ENCODE results near the gene CCDC127. TPM values are rescaled to one million over a fixed set of nuclear protein-coding genes. Genes with fewer than 3 reads are reported as not detected.

CCDC127 gene
- total and polyA plus RNA-seq, 10 donors: 1.2 to 8.9 (median 3.6) TPM

DNA sequence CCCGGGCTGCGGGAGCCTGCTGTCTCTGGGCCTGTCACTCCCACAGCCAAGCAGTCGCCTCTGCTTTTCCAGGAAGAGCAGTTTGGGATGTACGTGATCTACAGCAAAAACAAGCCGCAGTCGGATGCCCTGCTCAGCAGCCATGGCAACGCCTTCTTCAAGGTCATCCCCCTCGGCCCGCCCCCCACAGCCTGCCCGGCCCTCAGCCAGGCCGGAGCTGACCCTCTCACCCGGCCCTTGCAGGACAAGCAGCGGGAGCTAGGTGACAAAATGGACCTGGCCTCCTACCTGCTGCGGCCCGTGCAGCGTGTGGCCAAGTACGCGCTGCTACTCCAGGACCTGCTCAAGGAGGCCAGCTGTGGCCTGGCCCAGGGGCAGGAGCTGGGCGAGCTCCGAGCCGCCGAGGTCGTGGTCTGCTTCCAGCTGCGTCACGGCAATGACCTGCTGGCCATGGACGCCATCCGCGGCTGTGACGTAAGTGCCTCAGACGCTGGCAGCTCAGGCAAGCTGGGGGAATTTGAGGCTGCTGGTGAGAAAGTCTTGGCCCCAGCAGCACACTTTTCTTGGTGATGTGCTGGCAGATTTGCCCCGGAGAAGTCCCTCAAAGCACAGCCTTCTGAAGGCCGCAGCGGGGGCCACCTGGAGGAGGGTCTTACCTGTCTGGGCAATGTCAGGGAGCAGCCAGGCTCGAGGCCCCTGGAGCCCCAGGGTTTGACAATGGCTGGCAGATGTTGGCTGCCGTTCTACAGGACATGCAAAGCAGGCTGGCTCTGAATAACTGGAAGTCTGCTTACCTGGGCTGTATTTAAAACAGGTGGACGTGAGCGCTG, 46.8 kb downstream of the CCDC127 start:
- Histone ChIP-seq H3K27ac (peak overlapping the region in 7 of 8 donors; percentile 20 to 77 (median 41)), H3K4me1 (peaks cover 0 to 26% (median 10%) of the 10 kb centered on the region in 6 donors), H3K4me3 (no peak overlapping the region), H3K27me3 (replicated peaks in 1 of 7) (no peaks in the 10 kb centered on the region), H3K9me3 (no peaks in the 10 kb centered on the region), H3K36me3 (no peaks in the 10 kb centered on the region)
- intact Hi-C loops (cut with DNase I; ENCODE audit: low total_unique reads): no loop called here
- TF ChIP-seq POLR2AphosphoS5 (IDR thresholded peaks at IDR 0.05): peak; percentile 62 to 78 (median 65)
- no peak for TF ChIP-seq CTCF (IDR thresholded peaks at IDR 0.05 in 8 of 11, conservative IDR thresholded peaks at IDR 0.05 in 3 of 11)
- no peak for TF ChIP-seq POLR2A (IDR thresholded peaks at IDR 0.05)
- WGBS, 5 donors: 57 to 75% (median 64%) methylated on average over 16 to 37 of the region's 37 CpGs
- DNase-seq: peak; percentile 73

DNA sequence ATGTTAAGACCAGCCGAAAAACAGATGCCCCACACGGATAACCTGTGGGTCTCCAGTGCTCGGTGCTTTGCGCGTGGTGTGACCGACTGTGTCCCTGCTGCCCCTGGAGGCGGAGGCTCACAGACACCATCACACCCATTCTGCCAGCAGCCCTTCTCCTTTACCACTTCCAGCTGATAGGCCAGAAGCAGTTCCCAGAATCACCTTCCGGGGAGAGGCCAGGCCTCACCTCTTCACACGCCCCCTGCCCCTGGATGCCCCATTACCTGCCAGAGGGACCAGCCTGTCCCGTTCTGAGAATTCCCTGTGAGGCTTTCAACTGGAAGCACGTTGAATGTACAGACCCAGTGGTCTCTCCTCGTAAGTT, 48.2 kb downstream of the CCDC127 start:
- peak overlapping the region; percentile 10 to 77 (median 52) for H3K27ac ChIP-seq
- H3K4me1 ChIP-seq: peaks cover 0 to 26% (median 10%) of the 10 kb centered on the region in 6 donors
- no peak for DNase-seq
- 62 to 82% (median 78%) methylated on average over 12 of the region's 12 CpGs for WGBS, 5 donors
- H3K9me3 ChIP-seq: no peaks in the 10 kb centered on the region
- H3K27me3 ChIP-seq (replicated peaks in 1 of 7): no peaks in the 10 kb centered on the region
- H3K36me3 ChIP-seq: no peaks in the 10 kb centered on the region
- H3K4me3 ChIP-seq: no peak overlapping the region
- no peak for TF ChIP-seq POLR2AphosphoS5 (IDR thresholded peaks at IDR 0.05)
- no peak for TF ChIP-seq CTCF (IDR thresholded peaks at IDR 0.05 in 8 of 11, conservative IDR thresholded peaks at IDR 0.05 in 3 of 11)
- TF ChIP-seq POLR2A (IDR thresholded peaks at IDR 0.05): no peak
- intact Hi-C loops (cut with DNase I; ENCODE audit: low total_unique reads): no loop called here

DNA sequence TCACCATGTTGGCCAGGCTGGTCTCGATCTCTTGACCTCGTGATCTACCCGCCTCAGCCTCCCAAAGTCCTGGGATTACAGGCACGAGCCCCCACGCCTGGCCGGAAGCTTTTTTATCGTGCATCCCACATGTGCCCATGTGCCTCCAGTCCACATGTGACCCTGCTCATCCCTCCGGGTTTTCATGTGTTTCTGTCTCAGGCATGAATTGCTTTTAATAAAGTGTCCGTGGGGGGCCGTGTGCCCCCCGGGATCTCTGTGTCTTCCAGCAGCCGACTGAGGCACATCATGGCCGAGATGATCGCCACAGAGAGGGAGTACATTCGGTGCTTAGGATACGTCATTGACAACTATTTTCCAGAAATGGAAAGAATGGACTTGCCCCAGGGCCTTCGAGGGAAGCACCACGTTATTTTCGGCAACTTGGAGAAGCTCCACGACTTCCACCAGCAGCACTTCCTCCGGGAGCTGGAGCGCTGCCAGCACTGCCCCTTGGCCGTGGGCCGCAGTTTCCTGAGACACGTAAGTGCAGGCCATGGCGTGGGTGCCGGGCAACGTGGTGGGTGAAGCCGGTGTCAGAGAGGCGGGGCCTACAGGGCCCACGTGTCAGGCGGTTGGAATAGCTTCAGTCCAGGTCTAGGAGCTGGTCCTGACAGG, 48.8 kb downstream of the CCDC127 start:
- Histone ChIP-seq H3K4me3 (no peak overlapping the region), H3K4me1 (peaks cover 0 to 26% (median 10%) of the 10 kb centered on the region in 6 donors), H3K9me3 (no peaks in the 10 kb centered on the region), H3K36me3 (no peaks in the 10 kb centered on the region), H3K27me3 (replicated peaks in 1 of 7) (no peaks in the 10 kb centered on the region), H3K27ac (peak overlapping the region in 6 of 8 donors; percentile 18 to 77 (median 66))
- TF ChIP-seq POLR2AphosphoS5 (IDR thresholded peaks at IDR 0.05) (peak; percentile 76 to 82 (median 79)), CTCF (IDR thresholded peaks at IDR 0.05 in 8 of 11, conservative IDR thresholded peaks at IDR 0.05 in 3 of 11) (no peak)
- peak; percentile 75 for DNase-seq
- intact Hi-C loops (cut with DNase I; ENCODE audit: low total_unique reads): no loop called here
- WGBS, 5 donors: 61 to 72% (median 70%) methylated on average over 26 to 32 of the region's 32 CpGs

All from spleen (tissue), 11 donors.